ENCODE results near the gene PHACTR1. TPM values are rescaled to one million over a fixed set of nuclear protein-coding genes. Genes with fewer than 3 reads are reported as not detected.

Gene PHACTR1
- total and polyA plus RNA-seq, 2 of the 4 experiments (the other 2 are of a cell fraction): not detected

DNA sequence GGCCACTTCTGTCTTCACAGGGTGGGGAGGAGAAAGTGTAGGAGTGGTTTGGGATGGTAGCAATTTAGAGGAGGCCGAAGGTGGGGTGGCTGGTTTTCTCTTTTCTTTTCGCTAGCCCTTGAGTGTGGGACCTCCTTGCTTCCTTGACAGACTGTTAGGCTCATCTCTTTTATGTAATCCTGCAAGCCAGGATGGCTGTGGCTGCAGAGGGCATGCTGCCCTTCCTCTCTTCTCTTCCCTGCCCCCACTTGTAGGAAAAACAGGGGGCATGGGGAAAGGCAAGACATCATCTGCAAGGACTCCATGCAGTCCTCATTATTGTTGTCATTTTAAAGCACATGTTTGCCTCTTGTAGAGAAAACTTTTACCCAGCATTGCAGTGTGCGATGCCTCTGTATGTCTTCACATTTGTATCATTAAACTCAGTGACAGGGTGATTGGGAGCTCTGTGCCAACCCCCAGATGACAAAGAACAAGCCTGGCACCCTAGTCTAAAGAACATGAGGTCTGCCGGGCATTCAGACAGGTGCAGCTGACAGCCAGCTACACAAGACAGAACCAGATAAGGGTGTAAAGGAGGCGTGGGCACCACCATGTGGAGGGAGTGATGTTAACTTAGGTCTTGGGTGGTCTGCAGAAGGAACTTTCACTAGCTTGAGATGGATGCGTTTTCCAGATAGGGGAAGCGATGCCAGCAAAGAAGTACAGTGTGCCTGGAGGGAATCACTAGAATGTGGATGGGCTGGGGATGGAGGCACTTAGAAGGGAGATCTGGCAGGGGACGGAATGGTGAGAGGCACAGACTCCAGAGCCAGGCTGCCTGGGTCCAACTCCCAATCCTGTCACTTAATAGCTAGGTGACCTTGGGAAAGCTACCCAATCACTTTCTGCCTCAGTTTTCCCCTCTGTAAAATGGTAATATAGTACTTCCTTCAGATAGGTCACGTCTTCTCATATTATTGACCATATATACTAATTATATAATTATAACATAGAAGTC lies 404.2 kb downstream of the PHACTR1 start:
- no peaks in the 10 kb centered on the region for H3K36me3 ChIP-seq (ENCODE audit: control insufficient read depth, insufficient read depth, low read length)
- H4K8ac ChIP-seq (ENCODE audit: low read depth in 2 of 2, low read length in 2 of 2): no peak overlapping the region
- H2AK9ac ChIP-seq (replicated peaks; ENCODE audit: low read depth, low read length, poor library complexity): no peak overlapping the region
- H3K23ac ChIP-seq (ENCODE audit: low read depth, low read length): no peak overlapping the region
- H4K5ac ChIP-seq (ENCODE audit: low read depth, low read length): no peak overlapping the region
- 29% methylated on average over 3 of the region's 9 CpGs; no CpG with 5 or more reads in 1 of the 2 experiments for WGBS, 2 experiments (ENCODE audit: extremely low coverage in 2 of 2, insufficient read length in 1 of 2)
- H2BK20ac ChIP-seq (ENCODE audit: low read depth, low read length): no peak overlapping the region
- H3K9me3 ChIP-seq (ENCODE audit: control insufficient read depth, insufficient read depth, low read length): no peaks in the 10 kb centered on the region
- H3K4me1 ChIP-seq (ENCODE audit: control insufficient read depth, insufficient read depth, low read length): no peaks in the 10 kb centered on the region
- H2BK15ac ChIP-seq (ENCODE audit: low read depth, low read length): no peak overlapping the region
- intact Hi-C loops (cut with micrococcal nuclease) (no loop called here), dilution Hi-C loops (cut with HindIII; ENCODE audit: low sequenced_read_pairs, unreplicated experiment) (no loop called here), in situ Hi-C loops (cut with MboI; ENCODE audit: low sequenced_read_pairs) (no loop called here)
- no peak overlapping the region for H4K91ac ChIP-seq (ENCODE audit: insufficient read depth, low read depth, low read length)
- no peak overlapping the region for H3K14ac ChIP-seq (replicated peaks; ENCODE audit: low read depth, low read length)
- no TSS peak for BruUV-seq (replicated peaks)
- no peaks in the 10 kb centered on the region for H4K20me1 ChIP-seq (ENCODE audit: insufficient read depth, low read length)
- H3K9ac ChIP-seq (ENCODE audit: low read depth, low read length): no peak overlapping the region
- no peaks in the 10 kb centered on the region for H3K9me1 ChIP-seq (ENCODE audit: insufficient read depth, low read length)
- no peak overlapping the region for H3K4me2 ChIP-seq (ENCODE audit: low read depth, low read length)
- H3K56ac ChIP-seq (ENCODE audit: extremely low read depth, insufficient read depth, low read length): no peak overlapping the region
- no peak overlapping the region for H2BK5ac ChIP-seq (ENCODE audit: low read depth, low read length, poor library complexity, severe bottlenecking)
- no peaks in the 10 kb centered on the region for H3K79me1 ChIP-seq (ENCODE audit: low read depth in 1 of 2, low read length in 2 of 2)
- H3K4me3 ChIP-seq (ENCODE audit: insufficient read depth, low read depth, low read length): no peak overlapping the region
- no peak for TF ChIP-seq FOS (IDR thresholded peaks at IDR 0.05; ENCODE audit: low read depth, low read length)
- no peak overlapping the region for H2AFZ ChIP-seq (replicated peaks; ENCODE audit: low read length, poor library complexity)
- no peak overlapping the region for H3K18ac ChIP-seq (ENCODE audit: low read depth, low read length)
- ChIA-PET CTCF (interaction anchor here (0.6 kb wide), 1 partner anchor 147 kb away, joined by 4 read pairs; no protein-coding TSS in a partner anchor), POLR2A (ENCODE audit: unreplicated experiment) (no interaction called here)
- H2BK120ac ChIP-seq (ENCODE audit: low read depth, low read length): no peak overlapping the region
- no peak overlapping the region for H2AK5ac ChIP-seq (ENCODE audit: low read depth, low read length)
- H3K4ac ChIP-seq (ENCODE audit: low read depth, low read length): no peak overlapping the region
- H3K27me3 ChIP-seq (ENCODE audit: control insufficient read depth, insufficient read depth, low read length): no peaks in the 10 kb centered on the region
- no peak overlapping the region for H3K27ac ChIP-seq (ENCODE audit: insufficient read depth, low read length)
- DNase-seq: no peak
- no peak for ATAC-seq (ENCODE audit: low read depth)
